Transverse colon (tissue), 4 donors: ENCODE measurements around the gene CWC15. TPM values are rescaled to one million over a fixed set of nuclear protein-coding genes. Genes with fewer than 3 reads are reported as not detected.

Source experiments
- DNase-seq: peaks from one replicate; pipeline ENCODE4 v3.0.0-alpha.2; 2019
- H3K27ac ChIP-seq, 4 donors: fragments of 200-600 bp; sonication (generic); 2 replicates each; pipeline ENCODE4 v1.5.1; 2016 to 2018; ENCODE audit warnings: inconsistent platforms in 4 of 4
- H3K27me3 ChIP-seq: fragments of 200-600 bp; sonication (generic); 2 replicates; pipeline ENCODE4 v1.5.1; 2017; ENCODE audit warnings: inconsistent platforms
- H3K36me3 ChIP-seq, 4 donors: fragments of 200-600 bp; sonication (generic); 2 replicates each; pipeline ENCODE4 v1.5.1; 2017 to 2019; ENCODE audit warnings: inconsistent platforms in 4 of 4
- H3K4me1 ChIP-seq, 4 donors: fragments of 200-600 bp; sonication (generic); 2 replicates each; pipeline ENCODE4 v1.5.1; 2017 to 2020; ENCODE audit warnings: inconsistent platforms in 4 of 4
- H3K4me3 ChIP-seq, 4 donors: fragments of 200-600 bp; sonication (generic); 1 replicate in 1 of 4; 2 replicates in 3 of 4; pipeline versions ENCODE4 v1.5.1 to v1.6.1; 2017 to 2019; ENCODE audit warnings: inconsistent platforms in 4 of 4
- H3K9me3 ChIP-seq, 2 donors: fragments of 200-600 bp; sonication (generic); 2 replicates each; pipeline ENCODE4 v1.5.1; 2017 to 2019; ENCODE audit warnings: inconsistent platforms in 2 of 2
- CTCF ChIP-seq, 5 experiments: fragments of 200-600 bp in 3 of 5; fragments of 450-650 bp in 2 of 5; sonication (generic) in 3 of 5; IDR thresholded peaks; 1 replicate in 2 of 5; 2 replicates in 3 of 5; pipeline ENCODE4 v1.5.1; 2016 to 2017; ENCODE audit warnings: antibody characterized with exemption in 5 of 5, inconsistent platforms in 3 of 5, mild to moderate bottlenecking in 2 of 5, moderate library complexity in 1 of 5
- EP300 ChIP-seq: sonication (generic); formaldehyde crosslinking; IDR thresholded peaks from one replicate; pipeline ENCODE4 v1.6.1; 2017; ENCODE audit warnings: antibody characterized with exemption, low read depth
- POLR2A ChIP-seq: fragments of 450-650 bp; IDR thresholded peaks from one replicate; pipeline ENCODE4 v1.6.1; 2016; ENCODE audit warnings: antibody characterized with exemption, mild to moderate bottlenecking, moderate library complexity
- POLR2AphosphoS5 ChIP-seq, 3 donors: sonication (generic); formaldehyde crosslinking; IDR thresholded peaks; one replicate each; pipeline ENCODE4 v1.6.1; 2016; ENCODE audit warnings: antibody characterized with exemption in 3 of 3
- WGBS, 2 donors: methylation state at CpG; one replicate each; pipeline ENCODE4 v1.1.5; 2018; ENCODE audit warnings: low coverage in 1 of 2; 5-methylcytosine and 5-hydroxymethylcytosine counted together
- in situ Hi-C, 4 donors: fragments of 200-750 bp; cut with MboI; loops; one replicate each; pipeline versions ENCODE4 v1.15.0 to v1.15.1; 2017; ENCODE audit warnings: low sequenced_read_pairs in 3 of 4, low pct_ligation_motif_present in 1 of 4, low pct_unique_long_range_greater_than_20kb in 1 of 4
- intact Hi-C: fragments of 100-400 bp; cut with DNase I; formaldehyde crosslinking; loops from one replicate; pipeline ENCODE4 v1.15.1; 2023; ENCODE audit warnings: low total_unique reads
- total RNA-seq, 4 donors: library from RNA; depleted of rRNA; stranded (reverse); fragments of >200 nt; gene quantifications; one replicate each; pipeline ENCODE4 v1.1.0, GENCODE V29; 2016

Gene CWC15
- total RNA-seq, 4 donors from 2014 or later, result 26.2 to 55.9 (median 46.2) TPM

GRCh38 chr11:94961255-94961654 is 12.1 kb downstream of the CWC15 start:
- TF ChIP-seq POLR2A (no peak), EP300 (no peak), POLR2AphosphoS5 (IDR thresholded peaks at IDR 0.05) (no peak), CTCF (IDR thresholded peaks at IDR 0.05) (no peak)
- no peaks in the 10 kb centered on the region for H3K27me3 ChIP-seq
- 94 to 100% methylated on average over 1 of the region's 1 CpG for WGBS, 2 donors
- H3K27ac ChIP-seq, result no peak overlapping the region
- H3K4me3 ChIP-seq, result no peak overlapping the region
- peaks cover 0 to 54% (median 25%) of the 10 kb centered on the region in 4 donors for H3K36me3 ChIP-seq
- no peaks in the 10 kb centered on the region for H3K4me1 ChIP-seq
- intact Hi-C loops (no loop called here), in situ Hi-C loops (no loop called here)
- no peak for DNase-seq
- H3K9me3 ChIP-seq, result no peaks in the 10 kb centered on the region

GRCh38 chr11:94960488-94960887 is 12.9 kb downstream of the CWC15 start:
- Histone ChIP-seq H3K9me3 (no peaks in the 10 kb centered on the region), H3K27me3 (no peaks in the 10 kb centered on the region), H3K27ac (no peak overlapping the region), H3K4me3 (no peak overlapping the region), H3K4me1 (no peaks in the 10 kb centered on the region), H3K36me3 (peaks cover 0 to 46% (median 21%) of the 10 kb centered on the region in 4 donors)
- intact Hi-C loops, result no loop called here
- TF ChIP-seq EP300, result no peak
- no peak for TF ChIP-seq POLR2A
- no peak for TF ChIP-seq POLR2AphosphoS5 (IDR thresholded peaks at IDR 0.05)
- TF ChIP-seq CTCF (IDR thresholded peaks at IDR 0.05), result no peak
- DNase-seq, result no peak
- 93 to 95% methylated on average over 2 of the region's 2 CpGs for WGBS, 2 donors
- in situ Hi-C loops, result no loop called here

DNA sequence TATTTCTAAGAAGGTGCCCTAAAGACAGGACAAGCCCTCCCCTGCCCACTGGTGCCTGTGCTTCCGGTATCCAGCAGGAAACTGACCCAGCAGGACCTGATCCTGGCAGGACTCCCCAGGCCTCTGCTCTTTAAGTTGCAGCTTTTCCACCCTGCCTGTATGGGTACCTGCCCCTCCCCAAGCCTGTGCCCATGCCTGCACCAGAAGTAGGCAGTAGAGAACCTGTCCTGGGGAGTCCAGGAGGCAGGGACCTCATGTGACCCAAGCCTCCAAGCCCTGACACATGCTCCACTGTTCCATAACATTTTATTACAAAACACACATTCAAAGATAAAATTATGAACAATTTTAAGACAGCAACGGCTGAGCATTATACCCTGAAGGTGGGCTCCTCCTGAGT is 14.2 kb downstream of the CWC15 start:
- TF ChIP-seq CTCF (IDR thresholded peaks at IDR 0.05), result no peak
- no peak for TF ChIP-seq POLR2AphosphoS5 (IDR thresholded peaks at IDR 0.05)
- no peak for TF ChIP-seq POLR2A
- no peak for TF ChIP-seq EP300
- peaks cover 0 to 33% (median 14%) of the 10 kb centered on the region in 4 donors for H3K36me3 ChIP-seq
- no peaks in the 10 kb centered on the region for H3K27me3 ChIP-seq
- no peaks in the 10 kb centered on the region for H3K4me1 ChIP-seq
- intact Hi-C loops, result no loop called here
- no peak for DNase-seq
- in situ Hi-C loops, result no loop called here
- no peak overlapping the region for H3K4me3 ChIP-seq
- no peak overlapping the region for H3K27ac ChIP-seq
- H3K9me3 ChIP-seq, result no peaks in the 10 kb centered on the region
- WGBS, 2 donors, result 80 to 91% methylated on average over 1 to 2 of the region's 2 CpGs

- H3K9me3 ChIP-seq, result no peaks in the 10 kb centered on the region
- 53 to 59% methylated on average over 2 of the region's 2 CpGs for WGBS, 2 donors
Measured at GRCh38 chr11:94958121-94958696, 15.1 kb downstream of the CWC15 start.

More at GRCh38 chr11:94958121-94958696, 15.1 kb downstream of the CWC15 start:
- Histone ChIP-seq H3K27ac (no peak overlapping the region), H3K4me3 (no peak overlapping the region), H3K4me1 (no peaks in the 10 kb centered on the region), H3K27me3 (no peaks in the 10 kb centered on the region), H3K36me3 (peaks cover 0 to 25% (median 10%) of the 10 kb centered on the region in 4 donors)
- in situ Hi-C loops (no loop called here), intact Hi-C loops (no loop called here)
- TF ChIP-seq POLR2A (no peak), EP300 (no peak), POLR2AphosphoS5 (IDR thresholded peaks at IDR 0.05) (no peak), CTCF (IDR thresholded peaks at IDR 0.05) (no peak)
- DNase-seq, result no peak
